ENCODE results near the gene PEAK1.

PEAK1 gene

DNA sequence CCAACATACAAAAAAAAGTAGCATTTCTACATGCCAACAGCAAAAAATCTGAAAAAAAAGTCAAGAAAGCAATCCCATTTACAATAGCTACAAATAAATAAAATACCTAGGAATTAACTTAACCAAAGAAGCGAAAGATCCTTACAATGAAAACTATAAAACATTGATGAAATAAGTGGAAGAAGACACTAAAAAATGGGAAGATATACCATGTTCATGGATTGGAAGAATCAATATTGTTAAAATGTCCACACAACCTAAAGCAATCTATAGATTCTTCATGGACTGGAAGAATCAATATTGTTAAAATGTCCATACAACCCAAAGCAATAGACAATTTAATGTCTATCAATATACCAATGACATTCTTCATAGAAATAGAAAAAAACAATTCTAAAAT is 21.0 kb downstream of the PEAK1 start:
- DNase-seq (ENCODE audit: low spot score) = no peak

DNA sequence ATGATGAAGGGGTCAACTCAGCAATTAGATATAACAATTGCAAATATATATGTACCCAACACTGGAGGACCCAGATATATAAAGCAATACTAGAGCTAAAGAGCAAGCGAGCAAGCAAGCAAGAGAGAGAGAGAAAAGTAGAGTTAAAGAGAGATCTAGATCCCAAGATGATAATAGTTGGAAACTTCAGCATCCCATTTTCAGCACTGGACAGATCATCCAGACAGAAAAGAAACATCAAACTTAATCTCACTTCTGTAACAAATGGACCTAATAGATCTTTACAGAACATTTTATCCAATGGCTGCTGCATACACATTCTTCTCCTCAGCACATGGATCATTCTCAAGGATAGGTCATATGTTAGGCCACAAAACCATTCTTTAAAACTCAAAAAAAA is 23.2 kb downstream of the PEAK1 start:
- DNase-seq (ENCODE audit: low spot score) = no peak

DNA sequence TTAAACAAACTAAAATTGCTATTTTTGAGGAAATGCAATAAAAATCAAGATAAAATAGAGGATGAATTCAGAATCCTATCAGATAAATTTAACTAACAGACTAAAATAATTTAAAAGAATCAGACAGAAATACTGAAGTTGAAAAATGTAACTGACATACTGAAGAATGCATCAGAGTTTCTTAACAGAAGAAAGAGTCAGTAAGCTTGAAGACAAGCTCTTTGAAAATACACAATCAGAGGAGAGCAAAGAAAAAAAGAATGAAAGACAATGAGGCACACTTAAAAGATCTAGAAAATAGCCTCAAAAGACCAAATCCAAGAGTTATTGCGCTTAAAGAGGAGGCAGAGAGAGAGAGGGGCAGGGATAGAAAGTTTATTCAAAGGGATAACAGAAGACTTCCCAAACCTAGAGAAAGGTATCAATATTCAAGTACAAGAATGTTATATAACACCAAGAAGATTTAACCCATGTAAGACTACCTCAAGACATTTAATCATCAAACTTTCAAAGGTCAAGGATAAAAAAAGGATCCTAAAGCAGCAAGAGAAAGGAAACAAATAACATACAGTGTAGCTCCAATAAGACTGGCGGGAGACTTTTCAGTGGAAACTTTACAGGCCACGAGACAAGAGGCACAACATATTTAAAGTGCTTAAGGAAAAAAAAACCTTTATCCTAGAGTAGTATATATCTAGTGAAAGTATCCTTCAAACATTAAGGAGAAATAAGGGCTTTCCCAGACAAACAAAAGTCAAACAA is 24.7 kb downstream of the PEAK1 start:
- no peak for DNase-seq (ENCODE audit: low spot score)

DNA sequence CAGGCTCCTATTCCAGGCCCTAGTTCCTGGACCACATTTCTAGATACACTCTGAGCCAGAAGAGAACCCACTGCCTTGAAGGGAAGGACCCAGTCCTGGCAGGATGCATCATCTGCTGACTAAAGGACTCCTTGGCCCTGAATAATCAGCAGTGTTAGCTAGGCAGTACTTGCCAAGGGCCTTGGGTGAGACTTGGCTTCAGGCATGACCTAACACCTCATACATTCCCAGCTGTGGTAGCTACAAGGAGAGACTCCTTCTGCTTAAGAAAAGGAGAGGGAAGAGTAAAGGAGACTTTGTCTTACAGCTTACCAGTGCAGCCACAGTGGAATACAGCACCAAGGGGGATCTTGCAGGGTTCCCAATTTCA is 26.4 kb downstream of the PEAK1 start:
- no peak for DNase-seq (ENCODE audit: low spot score)

DNA sequence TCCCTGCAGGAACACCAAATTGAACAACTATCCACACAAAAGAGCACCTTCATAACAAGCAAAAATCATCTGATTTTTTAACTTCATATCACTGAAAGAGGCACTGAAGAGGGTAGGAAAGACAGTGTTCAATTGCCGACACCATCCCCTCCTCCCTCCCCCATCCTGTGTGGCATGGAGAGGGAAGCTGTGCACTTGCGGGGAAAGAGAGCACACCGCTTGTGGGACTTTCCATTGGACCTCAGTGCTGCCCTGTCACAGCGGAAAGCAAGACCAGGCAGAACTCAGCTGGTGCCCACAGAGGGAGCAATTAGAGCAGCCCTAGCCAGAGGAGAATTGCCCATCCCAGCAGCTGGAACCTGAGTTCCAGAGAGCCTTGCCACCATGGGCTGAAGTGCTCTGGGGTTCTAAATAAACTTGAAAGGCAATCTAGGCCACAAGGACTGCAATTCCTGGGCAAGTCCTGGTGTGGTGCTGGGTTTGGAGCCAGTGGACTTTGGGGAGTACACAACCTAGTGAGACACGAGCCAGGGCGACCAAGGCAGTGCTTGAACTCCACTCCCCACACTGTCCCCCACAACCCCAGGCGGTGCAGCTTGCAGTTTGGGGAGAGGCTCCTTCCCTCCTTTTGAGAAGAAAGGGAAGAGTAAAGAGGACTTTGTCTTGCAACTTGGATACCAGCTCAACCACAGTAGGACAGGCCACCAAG is 27.0 kb downstream of the PEAK1 start:
- DNase-seq (ENCODE audit: low spot score) = no peak

DNA sequence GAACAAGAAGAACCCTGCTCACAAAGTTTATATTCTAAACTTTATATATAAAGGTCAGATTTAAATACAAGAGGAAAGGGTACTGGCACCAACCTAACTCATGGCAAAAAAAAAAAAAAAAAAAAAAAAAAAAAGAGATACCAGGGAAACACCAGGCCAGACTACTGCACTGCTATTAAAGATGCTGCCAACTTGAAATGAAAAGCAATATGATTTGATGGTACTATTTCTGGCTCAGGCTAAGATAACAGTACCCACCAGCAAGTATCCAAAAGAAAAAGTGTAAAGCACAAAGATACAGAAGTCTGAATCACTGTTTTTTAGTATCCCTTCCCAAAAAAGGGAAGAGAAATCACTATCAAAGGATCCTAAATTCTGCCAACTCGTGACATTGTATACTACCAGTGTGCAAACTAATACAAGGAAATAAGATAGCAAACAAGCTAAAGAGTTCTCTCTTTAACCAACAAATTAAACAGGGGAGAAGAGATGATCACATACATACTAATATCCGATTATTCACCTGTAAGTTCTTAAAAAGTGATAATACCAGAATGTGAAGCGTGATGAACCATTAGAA is 28.4 kb downstream of the PEAK1 start:
- DNase-seq (ENCODE audit: low spot score) = no peak

DNA sequence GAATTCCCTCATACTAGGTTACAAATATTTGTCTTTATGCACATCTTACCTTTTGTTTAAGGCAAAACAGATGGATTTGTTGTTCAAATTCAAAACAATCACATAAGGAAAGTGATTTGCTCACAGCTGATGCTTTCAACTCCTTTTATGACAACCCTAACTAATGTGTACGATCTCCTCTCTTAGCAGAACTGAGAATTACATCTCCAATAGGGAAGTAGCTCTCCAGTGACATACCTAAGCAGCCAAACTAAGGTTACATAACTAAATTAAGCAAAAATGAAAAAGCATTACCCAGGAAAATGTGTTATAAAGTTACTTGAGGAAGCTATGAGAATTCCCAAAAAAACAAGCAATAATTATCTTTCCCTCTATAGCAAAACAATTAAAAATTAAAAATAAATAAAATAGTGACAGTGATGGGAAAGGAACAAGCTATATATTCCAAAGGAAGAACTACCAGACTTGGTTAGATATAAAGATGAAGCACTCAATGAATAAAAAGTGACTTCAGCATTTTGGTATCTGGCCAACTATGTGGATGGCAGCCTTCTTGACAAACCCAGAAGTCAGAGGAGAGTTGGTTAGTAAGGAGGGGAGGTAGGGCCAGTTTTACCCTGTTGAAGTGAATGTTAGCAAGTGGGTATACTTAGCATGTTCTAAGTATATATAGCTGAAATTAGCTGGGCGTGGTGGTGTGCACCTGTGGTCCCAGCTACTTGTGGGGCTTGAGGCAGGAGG is 32.4 kb downstream of the PEAK1 start:
- no peak for DNase-seq (ENCODE audit: low spot score)

DNA sequence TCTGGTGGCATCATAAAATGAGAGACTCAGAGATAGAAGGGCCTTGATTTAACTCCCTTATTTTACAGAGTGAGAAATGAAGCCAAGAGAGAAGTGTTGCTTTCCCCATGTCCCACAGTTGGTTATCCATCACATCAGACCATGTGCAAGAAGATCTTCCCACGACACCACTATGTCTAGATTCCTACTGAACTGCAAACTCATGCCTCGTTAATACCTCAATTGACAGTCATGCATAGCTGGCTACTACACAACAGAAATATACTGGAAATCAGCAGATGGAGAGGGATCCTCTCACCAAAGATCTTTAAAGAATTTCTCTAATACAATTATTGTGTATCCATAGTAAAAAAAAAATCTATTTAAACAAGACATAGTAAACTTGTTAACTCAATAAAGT is 33.3 kb downstream of the PEAK1 start:
- DNase-seq (ENCODE audit: low spot score) = no peak

DNA sequence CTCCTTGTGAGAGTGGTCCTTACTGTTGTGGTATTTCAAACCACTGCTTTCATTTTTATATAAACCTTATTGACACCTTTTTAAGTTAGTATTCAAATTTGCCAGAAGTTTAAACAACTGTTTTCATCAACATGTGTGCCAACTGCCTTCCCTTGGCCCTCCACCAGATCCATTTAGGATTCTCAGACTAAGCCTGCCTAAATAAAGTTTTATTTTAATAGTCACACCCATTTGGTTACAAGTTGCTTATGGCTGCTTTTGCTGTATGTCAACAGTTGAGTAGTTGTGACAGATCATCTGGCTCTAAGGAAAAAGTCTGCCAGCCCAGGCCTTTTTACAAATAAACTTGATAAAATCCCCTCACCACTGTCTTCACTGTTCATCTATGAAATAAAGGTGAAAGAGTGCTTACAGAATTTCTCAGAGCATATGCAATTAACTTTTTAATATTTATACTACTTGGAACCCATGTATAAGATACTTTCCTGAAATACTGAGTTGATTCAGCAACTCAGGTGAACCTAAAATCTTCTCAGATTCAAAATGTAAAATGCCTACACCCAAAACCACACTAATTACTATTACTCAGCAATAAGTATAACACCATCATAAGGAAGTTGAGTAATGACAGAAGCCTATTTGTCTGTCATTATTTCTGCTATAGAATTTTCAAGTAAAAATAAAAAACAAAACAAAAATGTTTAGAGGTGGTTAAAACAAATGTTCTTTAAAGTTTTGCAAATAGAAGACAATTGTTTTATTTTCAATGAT is 35.1 kb downstream of the PEAK1 start:
- no peak for DNase-seq (ENCODE audit: low spot score)

DNA sequence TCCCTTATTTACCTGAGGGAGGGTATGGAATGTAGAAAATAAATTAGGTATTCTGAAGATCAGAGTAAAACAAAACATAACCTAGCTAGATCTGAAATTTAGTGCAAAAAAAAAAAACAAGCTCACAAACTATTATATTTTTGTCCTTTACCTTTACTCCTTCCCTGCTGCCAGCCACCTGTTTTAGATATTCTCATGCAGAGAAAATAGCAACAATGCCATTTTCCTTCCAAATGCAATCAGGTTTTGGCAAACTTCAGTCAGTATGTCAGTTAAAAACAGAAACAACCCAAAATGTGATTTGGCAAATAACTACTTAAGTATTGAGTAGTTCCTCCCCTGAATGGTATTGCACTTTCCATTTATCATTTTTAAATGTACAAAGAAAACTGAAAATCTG is 35.8 kb downstream of the PEAK1 start:
- DNase-seq (ENCODE audit: low spot score) = no peak

DNA sequence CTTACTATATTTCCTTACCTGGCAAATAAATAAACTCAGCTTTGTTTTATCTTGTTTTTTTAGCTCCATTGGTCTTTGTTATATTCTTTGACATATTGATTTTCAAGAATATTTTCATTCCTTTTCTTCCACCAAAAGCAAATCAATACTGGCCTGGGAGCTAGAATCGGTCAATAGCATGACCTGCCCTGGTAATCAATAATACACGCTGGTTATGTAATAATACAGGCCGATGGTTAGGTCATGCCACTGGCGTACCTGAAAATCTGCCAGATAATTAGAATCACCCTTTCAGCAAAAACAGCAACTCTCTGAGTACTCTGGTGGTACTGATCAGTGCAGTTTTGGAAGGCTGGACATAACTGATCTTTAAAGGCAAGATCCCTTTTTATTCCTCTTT is 39.9 kb downstream of the PEAK1 start:
- DNase-seq (ENCODE audit: low spot score) = no peak

DNA sequence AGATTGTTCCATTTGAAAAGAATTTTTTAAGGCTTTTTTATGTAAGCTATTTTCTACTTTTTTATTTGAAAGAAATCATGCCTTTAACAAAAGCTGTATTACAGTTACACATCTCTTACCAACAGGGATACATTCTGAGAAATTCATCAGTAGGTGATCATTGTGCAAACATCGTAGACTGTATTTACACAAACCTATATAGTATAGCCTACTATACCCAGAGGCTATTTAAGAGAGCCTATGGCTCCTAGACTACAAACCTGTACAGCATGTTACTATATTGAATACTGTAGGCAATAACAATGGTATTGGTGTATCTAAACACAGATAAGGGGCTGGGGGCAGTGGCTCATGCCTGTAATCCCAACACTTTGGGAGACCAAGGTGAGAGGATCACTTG is 43.1 kb downstream of the PEAK1 start:
- DNase-seq (ENCODE audit: low spot score) = no peak

DNA sequence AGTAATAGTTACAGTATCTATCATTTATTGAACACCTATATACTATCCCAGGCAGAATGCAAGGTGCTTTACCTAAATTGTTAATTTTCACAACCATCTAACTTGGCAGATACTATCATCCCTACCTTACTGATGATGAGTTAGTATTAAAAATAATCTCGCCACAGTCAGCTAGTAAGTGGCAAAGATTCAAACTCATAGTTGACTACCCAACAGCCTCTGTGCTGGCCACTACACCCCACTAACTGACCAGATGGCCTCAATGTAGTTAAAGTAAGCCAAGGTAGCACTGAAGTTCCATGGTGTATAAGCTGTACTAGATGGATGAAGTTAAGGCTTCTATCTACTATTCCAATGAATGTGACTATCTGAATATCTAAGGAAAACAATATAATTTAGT is 44.8 kb downstream of the PEAK1 start:
- DNase-seq (ENCODE audit: low spot score) = no peak

DNA sequence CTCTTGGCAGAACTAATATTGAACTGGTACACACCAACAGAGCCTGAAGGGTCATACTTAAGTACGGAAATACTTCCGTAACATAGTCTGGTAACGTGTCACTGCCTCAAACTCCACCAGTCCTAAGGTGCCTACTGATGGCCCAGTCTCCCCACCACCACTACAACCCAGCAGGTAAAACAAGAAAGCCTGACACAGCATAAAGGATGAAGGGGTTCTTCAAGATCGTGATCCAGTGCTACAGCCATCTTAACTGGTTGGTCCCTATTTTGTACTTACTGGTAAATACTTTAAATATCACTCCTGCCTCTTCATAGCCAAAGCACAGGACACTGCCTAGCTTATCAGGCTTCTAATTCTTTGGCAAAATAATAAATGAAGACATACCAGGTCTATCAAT is 46.5 kb downstream of the PEAK1 start:
- no peak for DNase-seq (ENCODE audit: low spot score)

DNA sequence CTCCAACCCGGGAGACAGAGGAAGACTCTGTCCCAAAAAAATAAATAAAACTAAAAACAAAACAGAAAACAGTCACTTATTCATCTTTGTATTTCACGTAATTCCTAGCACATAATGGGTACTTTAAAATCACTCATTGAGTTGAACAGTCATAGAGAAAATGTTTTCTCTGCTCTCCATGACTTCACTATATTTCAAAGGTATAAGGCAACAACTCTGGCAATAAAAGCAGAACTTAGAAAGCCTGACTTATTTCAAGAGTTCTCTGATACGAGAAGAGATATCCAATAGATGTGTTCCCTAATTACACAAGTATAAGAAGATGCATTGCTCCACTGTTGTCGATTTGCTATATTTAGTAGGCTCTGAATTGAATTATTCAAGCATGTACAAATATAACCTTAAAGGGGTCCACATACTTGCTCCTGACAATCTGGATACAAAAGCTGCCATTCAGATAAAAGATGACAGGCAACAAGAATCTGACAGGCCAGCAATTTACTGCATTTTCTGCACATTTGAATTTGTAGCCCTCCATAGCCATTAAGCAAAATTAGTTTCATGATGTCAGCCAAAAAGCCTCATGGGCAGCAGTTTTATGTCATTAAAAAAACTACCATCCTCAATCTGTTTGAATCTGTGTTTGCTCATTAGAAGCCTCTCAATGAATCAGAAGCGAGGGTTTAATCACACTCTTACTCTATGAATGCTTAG is 47.9 kb downstream of the PEAK1 start:
- no peak for DNase-seq (ENCODE audit: low spot score)

DNA sequence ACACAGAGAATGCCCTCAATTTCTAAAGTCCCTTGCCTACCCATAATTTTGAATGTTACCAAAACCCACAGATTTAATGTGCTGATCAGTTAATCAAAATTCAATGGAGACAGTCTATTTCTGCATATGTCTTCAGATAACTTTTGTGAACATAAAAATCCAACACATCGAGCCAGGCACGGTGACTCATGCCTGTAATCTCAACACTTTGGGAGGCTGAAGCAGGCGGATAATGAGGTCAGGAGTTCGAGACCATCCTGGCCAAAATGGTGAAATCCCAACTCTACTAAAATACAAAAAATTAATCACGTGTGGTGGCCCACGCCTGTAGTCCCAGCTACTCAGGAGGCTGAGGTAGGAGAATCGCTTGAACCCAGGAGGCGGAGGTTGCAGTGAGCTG is 49.3 kb downstream of the PEAK1 start:
- DNase-seq (ENCODE audit: low spot score) = no peak

DNA sequence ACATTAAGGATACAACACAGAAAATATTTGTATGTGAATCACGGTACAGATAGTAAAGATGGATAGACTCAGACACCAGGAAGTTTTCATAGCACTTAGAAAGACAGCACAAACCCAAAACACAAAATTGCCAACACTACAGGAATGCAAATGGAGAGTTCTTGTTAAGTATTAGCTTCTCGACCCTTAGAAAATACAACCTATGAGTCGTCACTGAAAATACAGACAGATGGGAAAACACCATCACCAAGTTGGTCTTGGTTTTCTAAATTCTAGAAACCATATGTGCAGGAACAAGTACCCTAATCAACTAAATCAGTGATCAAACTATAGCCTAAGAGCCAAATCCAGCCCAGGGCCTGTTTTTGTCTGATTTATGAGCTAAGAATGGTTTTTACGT is 50.7 kb downstream of the PEAK1 start:
- no peak for DNase-seq (ENCODE audit: low spot score)

DNA sequence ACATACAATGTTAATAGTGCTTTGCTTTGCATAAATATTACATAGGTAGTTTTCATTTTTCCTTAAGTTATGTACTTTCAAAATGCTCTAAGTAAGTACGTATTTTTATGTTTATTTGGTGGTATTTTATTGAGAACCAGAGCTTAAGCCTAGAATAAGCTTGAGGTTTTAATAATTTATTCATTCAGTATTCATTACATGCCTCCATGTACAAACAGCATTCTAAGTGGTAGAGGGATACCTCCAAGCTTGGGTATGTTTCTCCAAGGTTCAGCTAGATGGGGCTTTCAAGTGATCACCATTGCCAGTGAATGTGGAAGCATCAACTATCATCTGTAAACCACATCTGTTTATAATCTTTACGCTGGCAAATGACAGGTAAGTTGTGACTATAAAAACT is 52.3 kb downstream of the PEAK1 start:
- no peak for DNase-seq (ENCODE audit: low spot score)

DNA sequence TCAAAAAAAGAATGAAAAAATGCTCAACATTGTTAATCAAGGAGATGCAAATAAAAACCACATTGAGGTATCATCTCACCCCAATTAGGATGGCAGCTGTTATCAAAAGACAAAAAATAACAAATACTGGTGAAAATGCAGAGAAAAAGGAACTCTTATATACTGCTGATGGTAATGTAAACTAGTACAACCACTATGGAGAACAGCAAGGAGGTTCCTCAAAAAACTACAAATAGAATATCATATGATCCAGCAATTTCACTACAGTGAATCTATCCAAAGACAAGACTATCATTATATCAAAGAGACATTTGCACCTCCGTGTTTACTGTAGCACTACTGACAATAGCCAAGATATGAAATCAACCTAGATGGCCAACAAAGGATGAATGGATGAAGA is 58.4 kb downstream of the PEAK1 start:
- DNase-seq (ENCODE audit: low spot score) = no peak

DNA sequence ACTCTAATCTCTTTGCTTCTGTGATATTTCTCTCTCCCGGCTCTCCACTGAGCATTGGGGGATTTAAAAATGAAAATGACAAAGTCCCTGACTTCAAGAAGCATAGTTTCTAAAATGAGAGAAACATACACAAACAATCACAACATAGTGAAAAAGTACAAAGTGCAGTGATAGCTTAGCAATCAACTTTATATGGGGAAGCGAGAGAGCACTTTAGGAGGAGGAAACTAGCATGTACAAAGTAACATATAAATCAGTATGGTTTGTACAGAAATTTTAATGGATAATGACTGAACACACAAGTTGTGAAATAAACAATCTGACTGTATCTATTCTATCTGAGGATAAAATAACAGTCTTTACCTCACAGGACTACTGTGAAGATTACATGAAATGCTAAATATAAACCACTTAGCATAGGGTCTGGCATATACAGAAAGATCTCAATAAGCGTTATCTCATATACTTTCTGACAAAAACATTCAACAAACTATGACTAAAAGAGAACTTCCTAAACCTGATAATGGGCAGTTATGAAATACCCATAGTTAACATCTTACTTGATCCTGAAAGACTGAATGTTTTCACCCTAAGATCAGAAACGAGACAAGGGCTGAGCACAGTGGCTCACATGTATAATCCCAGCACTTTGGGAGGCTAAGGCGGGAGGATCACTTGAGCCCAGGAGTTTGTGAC is 61.2 kb downstream of the PEAK1 start:
- no peak for DNase-seq (ENCODE audit: low spot score)

DNA sequence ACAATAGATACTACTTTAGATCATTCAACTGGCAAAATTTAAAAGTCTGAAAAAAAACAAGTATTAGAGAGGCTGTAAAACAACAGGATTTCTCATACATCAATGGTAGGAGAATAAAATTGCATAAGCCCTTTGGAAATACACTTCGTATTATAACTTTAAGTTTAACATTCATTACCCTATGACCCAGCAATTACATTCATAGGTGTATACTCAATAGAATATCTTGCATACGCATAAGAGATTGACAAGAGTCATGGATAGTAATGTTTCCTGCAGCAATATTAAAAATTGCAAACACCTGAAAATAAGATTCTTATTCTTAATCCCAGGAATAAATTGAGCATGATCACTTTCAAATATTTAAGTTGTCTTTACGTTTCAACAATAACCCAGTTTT is 63.6 kb downstream of the PEAK1 start:
- DNase-seq (ENCODE audit: low spot score) = no peak
